Measurements from ENCODE around the gene CYBB. TPM values are rescaled to one million over a fixed set of nuclear protein-coding genes. Genes with fewer than 3 reads are reported as not detected.
"Not testable (repeated sequence)": the region's sequence is repeated elsewhere in the genome, so short reads cannot be mapped to it uniquely, and the experiment has no call there.

CYBB gene
- total RNA-seq, 1 experiment from 2014 or later = not detected

GRCh38 chrX:37759878-37760418 is 19.9 kb upstream of the CYBB start:
- no peaks in the 10 kb centered on the region for H3K9me3 Mint-ChIP-seq (ENCODE audit: unreplicated experiment)
- no peaks in the 10 kb centered on the region for H3K36me3 Mint-ChIP-seq (ENCODE audit: insufficient read depth, unreplicated experiment)
- H3K4me3 Mint-ChIP-seq (ENCODE audit: unreplicated experiment) = no peak overlapping the region
- DNase-seq (ENCODE audit: unreplicated experiment) = no peak
- intact Hi-C loops (cut with micrococcal nuclease) = no loop called here
- TF ChIP-seq, protein P1, sequence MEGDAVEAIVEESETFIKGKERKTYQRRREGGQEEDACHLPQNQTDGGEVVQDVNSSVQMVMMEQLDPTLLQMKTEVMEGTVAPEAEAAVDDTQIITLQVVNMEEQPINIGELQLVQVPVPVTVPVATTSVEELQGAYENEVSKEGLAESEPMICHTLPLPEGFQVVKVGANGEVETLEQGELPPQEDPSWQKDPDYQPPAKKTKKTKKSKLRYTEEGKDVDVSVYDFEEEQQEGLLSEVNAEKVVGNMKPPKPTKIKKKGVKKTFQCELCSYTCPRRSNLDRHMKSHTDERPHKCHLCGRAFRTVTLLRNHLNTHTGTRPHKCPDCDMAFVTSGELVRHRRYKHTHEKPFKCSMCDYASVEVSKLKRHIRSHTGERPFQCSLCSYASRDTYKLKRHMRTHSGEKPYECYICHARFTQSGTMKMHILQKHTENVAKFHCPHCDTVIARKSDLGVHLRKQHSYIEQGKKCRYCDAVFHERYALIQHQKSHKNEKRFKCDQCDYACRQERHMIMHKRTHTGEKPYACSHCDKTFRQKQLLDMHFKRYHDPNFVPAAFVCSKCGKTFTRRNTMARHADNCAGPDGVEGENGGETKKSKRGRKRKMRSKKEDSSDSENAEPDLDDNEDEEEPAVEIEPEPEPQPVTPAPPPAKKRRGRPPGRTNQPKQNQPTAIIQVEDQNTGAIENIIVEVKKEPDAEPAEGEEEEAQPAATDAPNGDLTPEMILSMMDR (IDR thresholded peaks at IDR 0.05; ENCODE audit: unreplicated experiment) = no peak
- H3K4me1 Mint-ChIP-seq (ENCODE audit: insufficient read depth, unreplicated experiment) = no peaks in the 10 kb centered on the region
- H3K27me3 Mint-ChIP-seq (ENCODE audit: insufficient read depth, unreplicated experiment) = peaks cover 60% of the 10 kb centered on the region
- ChIA-PET POLR2A (no interaction called here), CTCF (interaction anchor here (4.4 kb wide), 1 partner anchor 14 kb away, joined by 22 read pairs; no protein-coding TSS in a partner anchor)
- BruUV-seq (replicated peaks) = no TSS peak
- H3K27ac Mint-ChIP-seq (ENCODE audit: low read depth, unreplicated experiment) = no peak overlapping the region

DNA sequence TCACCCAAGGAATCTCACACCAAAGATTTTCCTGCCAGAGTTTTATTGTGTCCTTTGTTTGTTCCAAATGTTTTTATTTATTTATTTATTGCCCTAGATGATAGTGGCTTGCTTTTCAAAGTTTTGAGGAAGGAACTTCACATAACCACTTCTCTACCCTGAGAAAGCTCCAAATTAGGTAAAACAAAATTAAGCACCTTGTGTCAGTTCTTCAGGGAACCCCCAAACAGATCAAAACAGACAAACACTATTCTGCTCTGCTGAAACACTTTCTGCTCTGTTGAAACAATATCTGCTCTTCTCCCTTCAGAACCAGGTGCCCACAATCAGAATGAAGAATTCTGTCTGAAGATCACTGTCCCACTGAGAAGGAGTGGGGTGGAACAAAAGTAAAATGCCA is 16.5 kb upstream of the CYBB start:
- ChIA-PET POLR2A (no interaction called here), CTCF (interaction anchor here (0.6 to 3.3 kb wide), 2 partner anchors 18 to 1990 kb away, joined by 3 to 19 read pairs; no protein-coding TSS in a partner anchor)
- Mint-ChIP-seq H3K27ac (ENCODE audit: low read depth, unreplicated experiment) (no peak overlapping the region), H3K27me3 (ENCODE audit: insufficient read depth, unreplicated experiment) (peaks cover 64% of the 10 kb centered on the region), H3K4me1 (ENCODE audit: insufficient read depth, unreplicated experiment) (no peaks in the 10 kb centered on the region), H3K4me3 (ENCODE audit: unreplicated experiment) (no peak overlapping the region), H3K9me3 (ENCODE audit: unreplicated experiment) (no peaks in the 10 kb centered on the region), H3K36me3 (ENCODE audit: insufficient read depth, unreplicated experiment) (no peaks in the 10 kb centered on the region)
- DNase-seq (ENCODE audit: unreplicated experiment) = no peak
- TF ChIP-seq, protein P1 (IDR thresholded peaks at IDR 0.05; ENCODE audit: unreplicated experiment) = no peak
- intact Hi-C loops (cut with micrococcal nuclease) = no loop called here
- BruUV-seq (replicated peaks) = no TSS peak

DNA sequence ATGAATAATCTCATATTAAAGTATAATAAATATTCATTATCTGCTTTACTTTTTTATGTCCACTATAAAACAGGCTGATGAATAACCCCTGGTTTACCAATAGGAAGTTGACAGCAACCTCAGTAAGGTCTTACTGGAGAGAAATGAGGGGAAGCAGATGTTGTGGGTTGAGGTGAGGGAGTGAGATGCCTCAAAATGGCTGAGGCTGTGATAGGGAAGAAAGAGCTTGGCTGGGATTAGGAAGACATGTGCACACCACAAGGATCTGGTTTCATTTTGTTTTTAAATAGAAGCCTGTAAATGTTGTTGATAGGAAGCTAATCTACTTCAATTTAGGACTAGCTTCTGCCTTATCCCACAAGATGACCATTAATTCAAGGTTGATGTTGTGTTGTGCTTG is 14.4 kb upstream of the CYBB start:
- CTCF ChIA-PET = interaction anchor here (1.1 to 1.2 kb wide), 2 partner anchors 20 to 60 kb away, joined by 5 to 7 read pairs; no protein-coding TSS in a partner anchor
- no peak for DNase-seq (ENCODE audit: unreplicated experiment)
- Mint-ChIP-seq H3K4me3 (ENCODE audit: unreplicated experiment) (no peak overlapping the region), H3K4me1 (ENCODE audit: insufficient read depth, unreplicated experiment) (no peaks in the 10 kb centered on the region), H3K27ac (ENCODE audit: low read depth, unreplicated experiment) (no peak overlapping the region), H3K9me3 (ENCODE audit: unreplicated experiment) (no peaks in the 10 kb centered on the region), H3K36me3 (ENCODE audit: insufficient read depth, unreplicated experiment) (no peaks in the 10 kb centered on the region), H3K27me3 (ENCODE audit: insufficient read depth, unreplicated experiment) (peaks cover 66% of the 10 kb centered on the region)
- intact Hi-C loops (cut with micrococcal nuclease) = no loop called here
- POLR2A ChIA-PET = no interaction called here
- BruUV-seq (replicated peaks) = no TSS peak
- TF ChIP-seq, protein P1 (IDR thresholded peaks at IDR 0.05; ENCODE audit: unreplicated experiment) = no peak

DNA sequence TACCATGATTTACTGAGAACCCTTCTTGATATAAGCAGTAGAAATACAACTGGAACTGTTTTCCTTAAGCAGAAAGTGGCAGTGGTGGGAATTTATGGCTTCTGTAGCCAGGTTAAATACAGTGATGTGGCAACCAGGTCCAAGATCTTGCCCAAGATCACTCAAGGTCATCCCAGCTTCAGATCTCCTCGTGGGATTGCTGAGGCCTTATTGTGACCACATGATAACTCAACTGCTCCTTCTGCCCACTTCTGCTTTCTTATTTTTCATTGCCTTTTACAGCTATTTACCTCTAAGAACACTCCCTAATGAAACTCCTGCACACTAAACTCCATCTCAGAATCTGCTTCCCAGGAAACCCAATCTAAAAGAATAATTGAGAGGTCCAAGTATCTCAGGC is 12.4 kb upstream of the CYBB start:
- H3K27ac Mint-ChIP-seq (ENCODE audit: low read depth, unreplicated experiment) = no peak overlapping the region
- H3K9me3 Mint-ChIP-seq (ENCODE audit: unreplicated experiment) = no peaks in the 10 kb centered on the region
- H3K27me3 Mint-ChIP-seq (ENCODE audit: insufficient read depth, unreplicated experiment) = peaks cover 64% of the 10 kb centered on the region
- no peaks in the 10 kb centered on the region for H3K4me1 Mint-ChIP-seq (ENCODE audit: insufficient read depth, unreplicated experiment)
- no TSS peak for BruUV-seq (replicated peaks)
- ChIA-PET POLR2A (no interaction called here), CTCF (interaction anchor here (0.5 to 0.9 kb wide), 3 partner anchors 12 to 410 kb away, joined by 3 read pairs; no protein-coding TSS in a partner anchor)
- H3K36me3 Mint-ChIP-seq (ENCODE audit: insufficient read depth, unreplicated experiment) = no peaks in the 10 kb centered on the region
- intact Hi-C loops (cut with micrococcal nuclease) = no loop called here
- TF ChIP-seq, protein P1 (IDR thresholded peaks at IDR 0.05; ENCODE audit: unreplicated experiment) = no peak
- H3K4me3 Mint-ChIP-seq (ENCODE audit: unreplicated experiment) = no peak overlapping the region
- DNase-seq (ENCODE audit: unreplicated experiment) = no peak

- DNase-seq (ENCODE audit: unreplicated experiment); H3K4me1 Mint-ChIP-seq (ENCODE audit: insufficient read depth, unreplicated experiment); H3K9me3 Mint-ChIP-seq (ENCODE audit: unreplicated experiment); BruUV-seq (replicated peaks); H3K36me3 Mint-ChIP-seq (ENCODE audit: insufficient read depth, unreplicated experiment); H3K27ac Mint-ChIP-seq (ENCODE audit: low read depth, unreplicated experiment); H3K4me3 Mint-ChIP-seq (ENCODE audit: unreplicated experiment); intact Hi-C loops (cut with micrococcal nuclease); POLR2A ChIA-PET; CTCF ChIA-PET: not testable (repeated sequence)
- H3K27me3 Mint-ChIP-seq (ENCODE audit: insufficient read depth, unreplicated experiment) = peaks cover 57% of the 10 kb centered on the region
Observed at GRCh38 chrX:37768866-37769265, 11.0 kb upstream of the CYBB start.
